WTC11 (cell line): Measurements from ENCODE around the gene TTLL3.

Experiments used
- CBFB ChIP-seq: sonication (generic); formaldehyde crosslinking; IDR thresholded peaks from 2 replicates; pipeline ENCODE4 v1.8.1; 2022; ENCODE audit warnings: mild to moderate bottlenecking, low read depth, missing genetic modification reagents
- CREB1 ChIP-seq: sonication (generic); formaldehyde crosslinking; IDR thresholded peaks from 2 replicates; pipeline ENCODE4 v1.8.0; 2023; ENCODE audit warnings: mild to moderate bottlenecking, missing genetic modification reagents
- CREM ChIP-seq: sonication (generic); formaldehyde crosslinking; IDR thresholded peaks from 2 replicates; pipeline ENCODE4 v1.8.1; 2022; ENCODE audit warnings: mild to moderate bottlenecking, missing genetic modification reagents, moderate library complexity
- ELF4 ChIP-seq: sonication (generic); formaldehyde crosslinking; IDR thresholded peaks from 2 replicates; pipeline ENCODE4 v1.8.1; 2022; ENCODE audit warnings: low read depth, mild to moderate bottlenecking, moderate library complexity, missing genetic modification reagents
- FOXP1 ChIP-seq: sonication (generic); formaldehyde crosslinking; IDR thresholded peaks from 2 replicates; pipeline ENCODE4 v1.8.0; 2022; ENCODE audit warnings: missing genetic modification reagents, mild to moderate bottlenecking, moderate library complexity, borderline replicate concordance
- RELA ChIP-seq: sonication (generic); formaldehyde crosslinking; IDR thresholded peaks from 2 replicates; pipeline ENCODE4 v1.8.1; 2022; ENCODE audit warnings: missing genetic modification reagents, mild to moderate bottlenecking, borderline replicate concordance
- TF ChIP-seq, protein P1 (sequence below): sonication (generic); formaldehyde crosslinking; IDR thresholded peaks from 2 replicates; pipeline ENCODE4 v1.8.1; 2023; ENCODE audit warnings: mild to moderate bottlenecking, missing genetic modification reagents, moderate library complexity
- TF ChIP-seq, protein P2 (sequence below): fragments of 200-600 bp; IDR thresholded peaks from 2 replicates; pipeline ENCODE4 v1.8.0; 2022; ENCODE audit warnings: antibody characterized with exemption
- TF ChIP-seq, protein P3 (sequence below): sonication (generic); formaldehyde crosslinking; IDR thresholded peaks from 2 replicates; pipeline ENCODE4 v1.8.1; 2023; ENCODE audit warnings: mild to moderate bottlenecking, moderate library complexity, missing genetic modification reagents

DNA sequence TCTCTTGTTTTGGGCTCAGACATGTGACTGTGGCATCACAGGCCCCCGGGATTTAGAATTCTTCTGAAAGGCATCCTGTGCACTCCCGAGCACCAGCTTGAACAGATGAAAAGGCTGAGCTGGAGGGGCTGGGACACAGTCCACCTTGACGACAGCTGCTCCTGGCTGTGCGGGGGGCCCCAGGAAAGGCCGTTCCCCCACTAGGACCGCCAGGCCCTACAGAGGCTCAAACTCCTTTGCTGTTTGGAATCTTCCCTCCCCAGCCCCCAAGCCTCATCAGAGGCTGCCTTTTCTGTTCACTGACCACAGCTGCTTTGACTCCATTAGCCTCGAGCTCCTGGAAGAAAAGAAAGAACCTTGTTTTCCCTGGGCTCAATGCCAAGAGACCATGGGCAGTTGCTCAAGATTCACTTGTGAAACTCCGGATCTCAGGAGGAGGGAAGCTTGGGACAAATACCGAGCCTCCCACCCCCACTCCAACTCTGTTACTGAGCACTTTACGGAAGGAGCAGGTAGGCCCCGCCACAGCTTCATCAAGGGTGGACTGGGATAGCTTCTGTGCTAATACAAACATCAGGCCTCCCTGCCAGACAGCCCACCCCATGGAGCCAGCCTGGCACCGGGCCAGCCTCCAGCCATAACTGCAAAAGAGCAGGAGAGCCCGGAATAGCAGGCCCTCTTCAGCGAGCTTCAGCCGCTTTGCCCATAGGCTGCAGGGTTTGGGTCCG is 54.3 kb downstream of the TTLL3 start:
- no peak for TF ChIP-seq CBFB (CRISPR knock-in tag)
- TF ChIP-seq, protein P1, sequence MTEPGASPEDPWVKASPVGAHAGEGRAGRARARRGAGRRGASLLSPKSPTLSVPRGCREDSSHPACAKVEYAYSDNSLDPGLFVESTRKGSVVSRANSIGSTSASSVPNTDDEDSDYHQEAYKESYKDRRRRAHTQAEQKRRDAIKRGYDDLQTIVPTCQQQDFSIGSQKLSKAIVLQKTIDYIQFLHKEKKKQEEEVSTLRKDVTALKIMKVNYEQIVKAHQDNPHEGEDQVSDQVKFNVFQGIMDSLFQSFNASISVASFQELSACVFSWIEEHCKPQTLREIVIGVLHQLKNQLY (CRISPR knock-in tag), result no peak
- TF ChIP-seq, protein P2, sequence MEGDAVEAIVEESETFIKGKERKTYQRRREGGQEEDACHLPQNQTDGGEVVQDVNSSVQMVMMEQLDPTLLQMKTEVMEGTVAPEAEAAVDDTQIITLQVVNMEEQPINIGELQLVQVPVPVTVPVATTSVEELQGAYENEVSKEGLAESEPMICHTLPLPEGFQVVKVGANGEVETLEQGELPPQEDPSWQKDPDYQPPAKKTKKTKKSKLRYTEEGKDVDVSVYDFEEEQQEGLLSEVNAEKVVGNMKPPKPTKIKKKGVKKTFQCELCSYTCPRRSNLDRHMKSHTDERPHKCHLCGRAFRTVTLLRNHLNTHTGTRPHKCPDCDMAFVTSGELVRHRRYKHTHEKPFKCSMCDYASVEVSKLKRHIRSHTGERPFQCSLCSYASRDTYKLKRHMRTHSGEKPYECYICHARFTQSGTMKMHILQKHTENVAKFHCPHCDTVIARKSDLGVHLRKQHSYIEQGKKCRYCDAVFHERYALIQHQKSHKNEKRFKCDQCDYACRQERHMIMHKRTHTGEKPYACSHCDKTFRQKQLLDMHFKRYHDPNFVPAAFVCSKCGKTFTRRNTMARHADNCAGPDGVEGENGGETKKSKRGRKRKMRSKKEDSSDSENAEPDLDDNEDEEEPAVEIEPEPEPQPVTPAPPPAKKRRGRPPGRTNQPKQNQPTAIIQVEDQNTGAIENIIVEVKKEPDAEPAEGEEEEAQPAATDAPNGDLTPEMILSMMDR, result no peak
- TF ChIP-seq, protein P3, sequence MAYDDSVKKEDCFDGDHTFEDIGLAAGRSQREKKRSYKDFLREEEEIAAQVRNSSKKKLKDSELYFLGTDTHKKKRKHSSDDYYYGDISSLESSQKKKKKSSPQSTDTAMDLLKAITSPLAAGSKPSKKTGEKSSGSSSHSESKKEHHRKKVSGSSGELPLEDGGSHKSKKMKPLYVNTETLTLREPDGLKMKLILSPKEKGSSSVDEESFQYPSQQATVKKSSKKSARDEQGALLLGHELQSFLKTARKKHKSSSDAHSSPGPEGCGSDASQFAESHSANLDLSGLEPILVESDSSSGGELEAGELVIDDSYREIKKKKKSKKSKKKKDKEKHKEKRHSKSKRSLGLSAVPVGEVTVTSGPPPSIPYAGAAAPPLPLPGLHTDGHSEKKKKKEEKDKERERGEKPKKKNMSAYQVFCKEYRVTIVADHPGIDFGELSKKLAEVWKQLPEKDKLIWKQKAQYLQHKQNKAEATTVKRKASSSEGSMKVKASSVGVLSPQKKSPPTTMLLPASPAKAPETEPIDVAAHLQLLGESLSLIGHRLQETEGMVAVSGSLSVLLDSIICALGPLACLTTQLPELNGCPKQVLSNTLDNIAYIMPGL (CRISPR knock-in tag), result no peak
- no peak for TF ChIP-seq CREB1
- no peak for TF ChIP-seq RELA (CRISPR knock-in tag)
- no peak for TF ChIP-seq ELF4 (CRISPR knock-in tag)
- no peak for TF ChIP-seq CREM
- no peak for TF ChIP-seq FOXP1
